ENCODE results near the gene FOXO6.

DNA sequence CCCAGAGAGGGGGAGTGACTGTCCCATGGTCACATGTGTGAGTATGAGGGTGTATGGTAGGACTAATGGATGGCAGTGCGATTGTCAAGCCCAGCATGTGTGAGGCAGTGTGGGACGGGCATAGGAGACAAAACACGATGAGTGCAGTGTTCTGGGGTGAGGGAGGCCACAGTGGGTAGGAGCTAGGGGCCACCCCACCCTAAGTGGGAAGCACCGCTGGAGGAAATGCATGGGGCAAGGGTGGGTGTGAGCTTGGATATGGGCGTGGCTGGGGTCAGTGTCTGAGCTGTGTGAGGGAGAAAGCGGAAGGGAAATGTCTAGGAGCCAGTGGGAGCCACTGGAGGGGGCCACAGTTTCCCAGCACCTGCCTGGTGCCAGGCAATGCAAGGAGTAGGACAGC lies 56.5 kb downstream of the FOXO6 start:
- TF ChIP-seq, protein P1, sequence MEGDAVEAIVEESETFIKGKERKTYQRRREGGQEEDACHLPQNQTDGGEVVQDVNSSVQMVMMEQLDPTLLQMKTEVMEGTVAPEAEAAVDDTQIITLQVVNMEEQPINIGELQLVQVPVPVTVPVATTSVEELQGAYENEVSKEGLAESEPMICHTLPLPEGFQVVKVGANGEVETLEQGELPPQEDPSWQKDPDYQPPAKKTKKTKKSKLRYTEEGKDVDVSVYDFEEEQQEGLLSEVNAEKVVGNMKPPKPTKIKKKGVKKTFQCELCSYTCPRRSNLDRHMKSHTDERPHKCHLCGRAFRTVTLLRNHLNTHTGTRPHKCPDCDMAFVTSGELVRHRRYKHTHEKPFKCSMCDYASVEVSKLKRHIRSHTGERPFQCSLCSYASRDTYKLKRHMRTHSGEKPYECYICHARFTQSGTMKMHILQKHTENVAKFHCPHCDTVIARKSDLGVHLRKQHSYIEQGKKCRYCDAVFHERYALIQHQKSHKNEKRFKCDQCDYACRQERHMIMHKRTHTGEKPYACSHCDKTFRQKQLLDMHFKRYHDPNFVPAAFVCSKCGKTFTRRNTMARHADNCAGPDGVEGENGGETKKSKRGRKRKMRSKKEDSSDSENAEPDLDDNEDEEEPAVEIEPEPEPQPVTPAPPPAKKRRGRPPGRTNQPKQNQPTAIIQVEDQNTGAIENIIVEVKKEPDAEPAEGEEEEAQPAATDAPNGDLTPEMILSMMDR (IDR thresholded peaks at IDR 0.05): no peak
- no peak for TF ChIP-seq POLR2AphosphoS5 (IDR thresholded peaks at IDR 0.05)
